SH-SY5Y (cell line): Measurements from ENCODE around the gene ASTN1.

Experiments
- GATA2 ChIP-seq: IDR thresholded peaks from 2 replicates; pipeline ENCODE4 v1.6.1; 2011; ENCODE audit warnings: mild to moderate bottlenecking, low read depth, low read length
- GATA3 ChIP-seq: IDR thresholded peaks from 2 replicates; pipeline ENCODE4 v1.6.1; 2011; ENCODE audit warnings: low read depth, mild to moderate bottlenecking, low read length, moderate library complexity

GRCh38 chr1:177171536-177172123, 7.1 kb upstream of the ASTN1 start:
- no peak for TF ChIP-seq GATA3
- TF ChIP-seq GATA2, result no peak
